ENCODE results near the gene SMPD3. TPM values are rescaled to one million over a fixed set of nuclear protein-coding genes. Genes with fewer than 3 reads are reported as not detected.

Gene SMPD3
- total RNA-seq, 1 donor from 2014 or later: 1.2 TPM

- DNase-seq (ENCODE audit: low spot score) (no peak), ATAC-seq (no peak)
- intact Hi-C loops (cut with DNase I): no loop called here
These were observed 53.0 kb downstream of the SMPD3 start for GRCh38 chr16:68395167-68395786.

GRCh38 chr16:68393333-68393732, 55.0 kb downstream of the SMPD3 start:
- intact Hi-C loops (cut with DNase I): no loop called here
- no peak for ATAC-seq
- no peak for DNase-seq (ENCODE audit: low spot score)

GRCh38 chr16:68389750-68390371, 58.4 kb downstream of the SMPD3 start:
- intact Hi-C loops (cut with DNase I): no loop called here
- ATAC-seq: no peak
- no peak for DNase-seq (ENCODE audit: low spot score)

- no peak for DNase-seq (ENCODE audit: low spot score)
- intact Hi-C loops (cut with DNase I): no loop called here
- no peak for ATAC-seq
These were observed 59.3 kb downstream of the SMPD3 start for GRCh38 chr16:68389006-68389405.

- DNase-seq (ENCODE audit: low spot score) (no peak), ATAC-seq (no peak)
- intact Hi-C loops (cut with DNase I): no loop called here
These were observed 60.2 kb downstream of the SMPD3 start for GRCh38 chr16:68388124-68388523.

GRCh38 chr16:68387301-68387700, 61.0 kb downstream of the SMPD3 start:
- intact Hi-C loops (cut with DNase I): no loop called here
- DNase-seq (ENCODE audit: low spot score) (no peak), ATAC-seq (no peak)

- DNase-seq (ENCODE audit: low spot score): no peak
- intact Hi-C loops (cut with DNase I): no loop called here
- no peak for ATAC-seq
These were observed 61.7 kb downstream of the SMPD3 start for GRCh38 chr16:68386628-68387027.

GRCh38 chr16:68385371-68385770, 62.9 kb downstream of the SMPD3 start:
- DNase-seq (ENCODE audit: low spot score) (no peak), ATAC-seq (no peak)
- intact Hi-C loops (cut with DNase I): no loop called here

- intact Hi-C loops (cut with DNase I): no loop called here
- no peak for ATAC-seq
- no peak for DNase-seq (ENCODE audit: low spot score)
These were observed 63.8 kb downstream of the SMPD3 start for GRCh38 chr16:68384288-68385161.

- ATAC-seq: no peak
- no peak for DNase-seq (ENCODE audit: low spot score)
- intact Hi-C loops (cut with DNase I): no loop called here
These were observed 64.5 kb downstream of the SMPD3 start for GRCh38 chr16:68383858-68384257.

GRCh38 chr16:68382296-68382718, 66.0 kb downstream of the SMPD3 start:
- intact Hi-C loops (cut with DNase I): no loop called here
- ATAC-seq: no peak
- DNase-seq (ENCODE audit: low spot score): no peak

GRCh38 chr16:68381363-68381724, 67.0 kb downstream of the SMPD3 start:
- no peak for ATAC-seq

GRCh38 chr16:68380676-68381362, 67.5 kb downstream of the SMPD3 start:
- no peak for ATAC-seq
- no peak for DNase-seq (ENCODE audit: low spot score)
- intact Hi-C loops (cut with DNase I): no loop called here

More at GRCh38 chr16:68381363-68381724, 67.0 kb downstream of the SMPD3 start:
- intact Hi-C loops (cut with DNase I): no loop called here
- no peak for DNase-seq (ENCODE audit: low spot score)

- DNase-seq (ENCODE audit: low spot score): no peak
- ATAC-seq: no peak
- intact Hi-C loops (cut with DNase I): no loop called here
These were observed 68.0 kb downstream of the SMPD3 start for GRCh38 chr16:68380348-68380670.

- ATAC-seq: no peak
- intact Hi-C loops (cut with DNase I): no loop called here
- no peak for DNase-seq (ENCODE audit: low spot score)
These were observed 68.6 kb downstream of the SMPD3 start for GRCh38 chr16:68379472-68380347.

GRCh38 chr16:68378436-68379415, 69.6 kb downstream of the SMPD3 start:
- intact Hi-C loops (cut with DNase I): no loop called here
- no peak for ATAC-seq
- DNase-seq (ENCODE audit: low spot score): no peak

- intact Hi-C loops (cut with DNase I): no loop called here
- ATAC-seq (no peak), DNase-seq (ENCODE audit: low spot score) (no peak)
These were observed 70.5 kb downstream of the SMPD3 start for GRCh38 chr16:68377667-68378393.
